ENCODE measurements around the gene DNAJC21.
"Not testable (repeated sequence)": the region's sequence is repeated elsewhere in the genome, so short reads cannot be mapped to it uniquely, and the experiment has no call there.

The DNAJC21 gene

DNA sequence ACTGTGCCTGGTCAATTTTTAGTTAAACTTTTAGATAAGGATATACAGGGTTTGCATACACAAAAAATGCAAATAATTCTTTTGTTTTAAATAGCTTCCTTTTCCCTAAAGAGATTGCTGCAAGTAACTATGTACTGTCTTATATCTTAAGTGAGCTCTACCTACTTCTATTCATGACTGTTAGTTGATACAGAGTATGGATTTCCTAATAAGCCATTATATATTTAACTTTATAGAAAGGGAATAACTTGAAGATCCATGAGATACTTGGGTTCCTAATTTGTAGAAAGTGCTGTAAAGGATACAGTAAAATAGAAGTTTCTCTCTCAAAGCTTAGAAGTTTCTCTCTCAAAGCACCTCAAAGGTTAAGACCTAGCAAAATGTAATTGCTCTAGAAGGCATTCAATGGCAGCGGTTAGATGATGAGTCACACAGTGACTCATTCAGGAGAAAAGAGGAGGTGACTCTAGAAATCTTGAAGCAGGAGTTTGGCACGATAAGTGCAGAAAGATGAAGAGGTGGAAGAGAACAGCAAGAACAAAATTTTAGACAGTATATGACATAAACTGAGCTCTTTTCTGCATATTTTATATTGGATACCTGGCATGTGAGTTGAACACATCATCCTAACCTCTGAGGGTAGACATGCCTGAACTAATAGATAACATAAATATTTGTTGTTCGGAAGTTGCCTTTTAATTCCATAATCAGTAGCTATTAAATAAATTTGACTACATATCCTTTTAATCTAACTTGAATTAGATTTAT lies 5.5 kb upstream of the DNAJC21 start:
- DNase-seq, result no peak

GRCh38 chr5:34924462-34924765 lies 4.9 kb upstream of the DNAJC21 start:
- DNase-seq, result no peak

DNA sequence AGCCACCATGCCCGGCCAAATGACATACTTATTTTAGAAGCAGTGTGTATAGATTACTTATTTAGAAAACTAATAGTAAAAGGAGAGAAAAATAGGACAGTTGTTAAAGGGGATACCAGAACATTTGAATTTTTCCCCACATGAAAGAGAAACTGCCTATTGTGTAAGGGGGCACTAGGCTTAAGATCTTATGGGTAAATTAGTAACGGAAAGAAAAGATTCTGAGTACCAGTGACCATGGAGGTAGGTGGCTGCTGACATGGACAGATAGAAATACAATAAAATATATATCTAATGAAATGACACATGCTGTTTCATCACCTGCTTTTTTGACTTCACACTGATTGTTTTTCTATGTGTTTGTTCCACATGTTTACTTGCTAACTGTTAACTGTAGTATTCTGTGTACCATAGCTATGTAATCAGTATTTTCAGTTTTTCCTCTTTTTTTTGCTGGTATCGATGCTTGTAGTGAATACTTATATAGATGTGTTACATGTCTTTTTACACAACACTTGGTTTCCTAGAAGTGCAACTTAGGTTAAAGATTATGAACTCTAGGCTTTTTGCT lies 3.0 kb upstream of the DNAJC21 start:
- no peak for DNase-seq

GRCh38 chr5:34927785-34928184 lies 1.6 kb upstream of the DNAJC21 start:
- no peak for DNase-seq

- no peak for DNase-seq
Observed at GRCh38 chr5:34928267-34928666, 1.1 kb upstream of the DNAJC21 start.

GRCh38 chr5:34929720-34930461 lies 532 bp downstream of the DNAJC21 start:
- peak; percentile 68 for DNase-seq

DNA sequence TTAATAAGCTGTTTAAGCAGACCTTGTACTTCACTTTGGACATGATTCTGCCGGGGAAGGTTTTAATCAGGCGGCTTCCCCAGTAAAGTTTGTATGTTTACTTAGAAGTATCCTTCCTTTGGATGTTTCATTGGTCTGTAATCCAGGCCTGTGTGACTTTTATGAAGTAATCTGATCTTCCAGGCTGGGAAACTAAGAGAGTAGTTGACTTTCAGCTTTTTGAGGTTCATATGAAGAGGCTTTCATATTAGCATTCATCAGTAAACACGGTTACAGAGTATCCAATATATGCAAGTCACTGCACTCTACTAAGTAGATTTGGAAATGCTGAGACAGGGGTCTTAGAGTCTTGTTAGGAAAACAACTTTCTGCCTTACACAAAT lies 1.1 kb downstream of the DNAJC21 start:
- no peak for DNase-seq

DNA sequence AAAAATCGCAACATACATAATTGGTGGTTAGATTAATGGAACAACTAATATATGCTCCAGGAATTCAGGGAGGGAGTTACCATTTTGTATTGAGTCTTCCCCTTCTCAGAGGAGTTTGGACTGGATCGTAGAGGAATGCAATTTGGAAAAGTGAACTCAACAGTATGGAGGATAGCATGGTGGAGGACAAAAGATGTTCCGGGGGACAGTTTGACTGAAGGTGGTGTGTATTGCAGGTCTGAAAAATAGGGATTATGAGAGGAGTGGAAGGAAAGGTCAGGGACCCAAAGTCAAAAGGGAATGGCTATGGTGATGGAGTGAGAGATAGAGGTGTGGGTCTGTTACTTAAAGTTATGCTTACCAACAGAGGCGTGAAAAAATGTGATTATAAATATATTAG lies 1.5 kb downstream of the DNAJC21 start:
- no peak for DNase-seq

DNA sequence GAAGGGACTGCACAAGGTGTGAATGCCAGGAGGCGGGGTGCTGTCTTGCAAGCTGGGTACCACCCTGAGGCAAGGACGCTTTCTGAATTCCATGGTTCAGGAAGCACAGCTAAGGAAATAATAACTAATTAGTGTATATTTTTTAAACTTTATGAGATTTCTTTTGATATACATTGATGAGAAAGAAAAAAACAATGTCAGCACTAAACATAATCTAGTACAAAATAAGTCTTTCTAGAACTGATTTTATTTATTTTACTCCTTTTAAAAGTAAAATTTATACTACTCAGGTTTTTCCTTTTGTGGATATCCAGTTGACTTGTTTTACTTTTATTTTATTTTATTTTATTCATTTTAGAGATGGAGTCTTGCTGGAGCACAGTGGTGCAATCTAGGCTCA lies 3.6 kb downstream of the DNAJC21 start:
- DNase-seq, result no peak

DNA sequence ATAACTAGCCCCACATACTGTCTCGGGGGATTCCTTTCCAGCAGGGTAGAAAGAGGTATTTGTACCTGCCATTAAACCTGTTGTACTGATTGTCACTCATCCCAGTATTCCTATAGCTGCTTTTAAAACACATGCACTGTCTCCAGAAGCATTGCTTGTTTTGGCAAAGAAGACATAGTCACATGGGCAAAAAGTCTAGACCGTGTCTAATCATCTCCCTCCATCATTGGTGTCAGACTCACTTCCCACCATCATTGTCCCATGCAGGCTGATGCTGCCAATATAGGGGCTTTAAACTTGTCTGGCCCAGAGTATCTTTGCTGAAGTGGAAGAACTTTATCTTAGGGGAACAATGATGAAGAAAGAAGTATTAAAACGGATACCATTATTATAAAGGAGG lies 12.6 kb downstream of the DNAJC21 start:
- DNase-seq, result no peak

DNA sequence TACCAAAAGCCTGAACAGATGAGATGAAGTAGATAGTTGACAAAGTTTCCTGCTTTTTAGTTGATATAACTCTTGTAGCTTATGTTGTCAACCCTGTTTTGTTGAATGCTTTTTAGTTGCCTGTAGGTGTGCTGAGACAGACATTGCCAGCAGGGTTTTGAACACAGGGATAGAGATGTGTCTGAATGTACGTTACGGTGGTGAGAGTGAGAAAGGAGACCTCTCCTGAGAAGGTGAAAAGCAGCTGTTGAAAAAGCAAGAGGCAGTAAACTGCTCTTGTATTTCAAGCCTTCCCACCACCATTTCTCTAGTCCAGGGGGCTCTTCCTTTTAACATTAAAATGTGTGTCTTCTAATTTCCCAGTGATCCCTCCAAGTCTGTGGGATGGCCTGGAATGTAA lies 14.7 kb downstream of the DNAJC21 start:
- no peak for DNase-seq

DNA sequence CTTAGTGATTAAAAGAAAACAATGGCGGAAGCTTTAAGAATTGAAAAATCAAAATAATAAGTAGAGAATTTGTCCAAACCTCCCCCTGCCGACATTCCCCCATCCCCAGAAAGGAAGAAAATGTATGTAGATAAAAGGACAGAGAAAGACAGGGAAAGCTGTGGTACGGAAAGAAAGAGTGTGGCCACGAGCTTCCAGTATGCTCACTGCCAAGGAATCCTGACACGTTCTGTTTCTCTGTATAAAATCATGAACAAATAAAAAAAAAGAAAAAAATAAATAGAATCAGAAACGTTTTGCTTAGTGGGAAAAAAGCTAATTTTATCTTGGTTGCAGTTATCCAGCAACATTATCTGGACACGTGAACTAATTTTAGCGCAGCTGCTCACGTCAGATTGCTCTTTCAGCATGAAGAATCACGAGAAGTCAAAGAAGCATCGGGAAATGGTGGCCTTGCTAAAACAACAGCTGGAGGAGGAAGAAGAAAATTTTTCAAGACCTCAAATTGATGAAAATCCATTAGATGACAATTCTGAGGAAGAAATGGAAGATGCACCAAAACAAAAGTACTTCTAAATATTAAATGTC lies 15.2 kb downstream of the DNAJC21 start:
- DNase-seq, result no peak

DNA sequence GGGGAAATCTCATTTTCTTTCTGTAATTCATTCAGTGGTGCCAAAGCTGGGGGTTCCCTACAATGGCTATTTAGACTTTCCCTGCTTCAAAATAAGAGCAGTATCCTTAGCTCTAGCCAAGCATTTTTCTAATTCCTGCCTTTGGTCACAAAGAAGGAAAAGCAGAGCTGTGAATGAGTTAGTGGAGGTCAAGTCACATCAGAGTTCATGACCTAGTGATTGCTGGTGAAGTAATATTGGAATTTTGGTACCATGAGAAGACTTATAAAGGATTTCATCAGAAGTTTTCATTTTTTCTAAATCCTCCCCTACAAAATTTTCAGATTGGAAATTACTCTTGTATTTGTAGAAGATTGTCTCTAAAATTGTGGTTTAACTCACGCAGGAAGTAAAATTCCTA lies 28.0 kb downstream of the DNAJC21 start:
- DNase-seq, result no peak

DNA sequence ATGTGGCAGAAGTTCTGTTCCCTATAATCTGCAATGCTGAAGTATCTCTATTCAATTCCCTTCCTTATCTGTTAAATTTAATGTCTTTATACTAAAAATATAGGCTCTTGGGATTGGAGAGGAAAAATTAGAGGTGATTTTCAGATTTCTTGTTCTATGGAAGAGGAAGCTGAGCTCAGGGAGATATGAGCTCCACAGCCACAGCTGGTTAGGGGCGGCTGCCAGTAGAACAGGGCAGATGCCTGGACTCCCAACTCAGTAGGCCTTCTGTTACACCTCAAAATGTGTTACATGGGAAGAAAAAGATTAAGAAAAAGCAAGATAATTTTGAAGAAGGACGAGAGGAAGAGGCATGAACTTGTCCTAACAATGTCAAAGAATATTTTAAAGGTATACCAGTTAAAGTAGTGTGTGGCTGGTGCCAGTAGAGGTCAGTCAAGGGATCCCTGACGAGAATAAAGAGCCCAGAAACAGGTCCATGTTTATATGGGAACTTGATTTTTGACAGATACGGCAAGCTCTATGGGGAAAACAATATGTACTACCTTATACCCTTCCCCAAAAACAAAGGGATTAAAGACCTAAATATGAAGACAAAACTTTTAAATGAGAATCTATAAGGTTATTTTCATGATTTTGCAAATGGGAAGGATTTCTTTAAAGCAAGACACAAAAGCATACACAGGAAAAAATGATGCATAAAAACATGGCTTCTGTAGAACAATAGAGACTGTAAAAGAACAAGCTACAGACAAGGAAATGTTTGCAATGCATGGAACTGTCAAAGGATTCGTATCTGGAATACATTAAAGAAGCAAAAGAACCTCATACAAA lies 28.7 kb downstream of the DNAJC21 start:
- no peak for DNase-seq

- no peak for DNase-seq
Observed at GRCh38 chr5:34959323-34959722, 30.0 kb downstream of the DNAJC21 start.

DNA sequence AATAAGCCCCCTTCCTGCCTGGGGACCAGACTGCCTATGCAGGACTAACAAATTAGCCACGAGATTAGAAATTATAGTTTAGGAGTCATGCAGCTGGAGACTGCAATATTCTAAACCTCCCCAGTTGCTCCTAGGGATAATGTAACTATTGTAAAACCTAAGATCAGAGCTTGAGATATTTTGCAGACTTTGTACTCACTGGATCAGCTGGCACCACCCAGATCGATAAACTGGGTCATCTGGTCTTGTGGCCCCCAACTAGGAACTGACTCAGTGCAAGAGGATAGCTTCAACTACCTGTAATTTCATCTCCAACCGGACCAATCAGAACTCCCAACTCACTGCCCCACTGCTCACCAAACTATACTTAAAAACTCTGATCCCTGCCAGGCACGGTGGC lies 38.2 kb downstream of the DNAJC21 start:
- DNase-seq, result no peak

DNA sequence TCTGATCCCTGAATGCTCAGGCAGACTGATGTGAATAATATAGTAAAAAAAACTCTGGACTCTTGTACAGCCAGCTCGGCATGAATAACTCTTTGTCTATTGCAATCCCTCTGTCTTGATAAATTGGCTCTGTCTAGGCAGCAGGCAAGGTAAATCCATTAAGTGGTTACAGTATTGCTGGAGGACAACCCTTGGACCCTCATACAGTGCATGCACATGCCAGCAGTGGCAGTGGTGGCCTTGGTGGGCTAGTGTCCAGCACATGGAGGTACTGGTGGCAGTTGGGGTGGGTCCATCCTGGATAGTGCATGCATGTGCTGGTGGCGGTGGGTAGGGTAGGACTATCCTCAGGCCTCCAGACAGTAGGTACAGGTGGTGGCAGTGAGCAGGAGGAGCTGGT lies 38.9 kb downstream of the DNAJC21 start:
- no peak for DNase-seq

DNA sequence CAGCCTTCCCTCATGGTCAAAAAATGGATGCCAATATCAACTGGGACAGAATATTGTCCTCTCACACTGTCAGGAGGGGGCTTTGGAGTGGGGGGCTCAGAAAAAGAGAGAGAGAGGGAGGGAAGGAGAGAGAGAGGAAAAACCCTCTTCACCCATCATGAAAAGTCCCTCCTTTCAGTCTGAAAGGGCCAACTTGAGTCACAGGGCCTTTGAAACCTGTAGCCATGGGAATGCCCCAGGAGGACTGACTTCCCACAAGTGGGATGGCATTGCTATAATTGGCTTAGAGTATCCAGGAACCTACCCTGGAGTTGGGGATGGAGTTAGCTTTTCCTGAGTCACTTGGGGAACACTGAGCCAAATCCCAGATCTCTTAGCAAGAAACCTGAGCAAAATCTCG lies 41.2 kb downstream of the DNAJC21 start:
- no peak for DNase-seq

DNA sequence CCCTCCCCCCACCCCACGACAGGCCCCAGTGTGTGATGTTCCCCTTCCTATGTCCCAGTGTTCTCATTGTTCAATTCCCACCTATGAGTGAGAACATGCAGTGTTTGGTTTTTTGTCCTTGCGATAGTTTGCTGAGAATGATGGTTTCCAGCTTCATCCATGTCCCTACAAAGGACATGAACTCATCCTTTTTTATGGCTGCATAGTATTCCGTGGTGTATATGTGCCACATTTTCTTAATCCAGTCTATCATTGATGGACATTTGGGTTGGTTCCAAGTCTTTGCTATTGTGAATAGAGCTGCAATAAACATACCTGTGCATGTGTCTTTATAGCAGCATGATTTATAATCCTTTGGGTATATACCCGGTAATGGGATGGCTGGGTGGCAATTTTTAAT lies 42.3 kb downstream of the DNAJC21 start:
- not testable (repeated sequence) for DNase-seq

DNA sequence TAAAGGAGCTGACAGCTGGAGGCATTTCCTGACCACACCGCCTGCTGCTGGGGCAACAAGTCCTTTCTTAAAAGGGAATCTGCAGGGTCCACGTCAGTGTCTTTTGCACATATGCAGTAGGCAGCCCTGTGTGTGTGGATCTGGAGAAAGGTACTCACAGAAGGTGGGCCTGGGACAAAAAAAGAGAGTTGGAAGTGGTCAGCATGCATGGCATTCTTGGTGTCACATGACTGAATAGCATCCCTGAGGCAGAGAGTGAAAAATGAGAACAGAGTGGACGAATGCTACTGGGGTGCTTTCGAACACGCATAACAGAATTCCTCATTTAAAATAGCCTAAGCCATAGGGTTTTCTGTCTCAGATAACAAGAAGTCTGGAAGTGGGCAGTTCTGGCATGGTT lies 47.0 kb downstream of the DNAJC21 start:
- no peak for DNase-seq

GRCh38 chr5:34977934-34978613 lies 48.7 kb downstream of the DNAJC21 start:
- DNase-seq, result no peak

GRCh38 chr5:34978681-34979080 lies 49.3 kb downstream of the DNAJC21 start:
- no peak for DNase-seq

- DNase-seq, result no peak
Observed at GRCh38 chr5:34982823-34983222, 53.5 kb downstream of the DNAJC21 start.

Data from DMS153 (cell line).